RWPE1 (cell line): ENCODE measurements around the gene PLEKHN1.
"Not testable (repeated sequence)": the region's sequence is repeated elsewhere in the genome, so short reads cannot be mapped to it uniquely, and the experiment has no call there.

ENCODE experiments used
- CTCF ChIA-PET: fragments of 350-600 bp; sonication (Branson Sonifier 250); formaldehyde crosslinking; extraction: SDS; loops from one replicate; lab custom pipeline; 2021; lab: Yijun Ruan, JAX
- POLR2A ChIA-PET: fragments of 400-600 bp; formaldehyde crosslinking; extraction: SDS; loops from one replicate; lab custom pipeline; 2020; ENCODE audit warnings: antibody characterized with exemption; ENCODE audit not compliant: low non-redundant PET; lab: Yijun Ruan, JAX
- DNase-seq: peaks from one replicate; pipeline ENCODE4 v3.0.0; 2012; ENCODE audit warnings: low spot score
- H3K27ac ChIP-seq: fragments of 450-650 bp; 2 replicates; pipeline ENCODE4 v1.5.1; 2017
- CTCF ChIP-seq: fragments of 450-650 bp; conservative IDR thresholded peaks from 2 replicates; pipeline ENCODE4 v1.5.1; 2017; ENCODE audit warnings: low read depth, mild to moderate bottlenecking

PLEKHN1 gene

GRCh38 chr1:1004420-1004779, 38.1 kb downstream of the PLEKHN1 start:
- POLR2A ChIA-PET, result no interaction called here
- no peak for DNase-seq
- H3K27ac ChIP-seq, result peak overlapping the region; percentile 93
- no peak for TF ChIP-seq CTCF
- CTCF ChIA-PET, result no interaction called here

- no peak for TF ChIP-seq CTCF
- POLR2A ChIA-PET, result interaction anchor here (1.0 kb wide), 1 partner anchor 69 kb away, joined by 8 read pairs; the partner anchor contains the start of gene RNF223
- no peak for DNase-seq
- CTCF ChIA-PET, result interaction anchor here (1.1 kb wide), 1 partner anchor 21 kb away, joined by 3 read pairs; no protein-coding TSS in a partner anchor
- peak overlapping the region; percentile 93 for H3K27ac ChIP-seq
Observed at GRCh38 chr1:1004780-1005697, 38.8 kb downstream of the PLEKHN1 start.

- POLR2A ChIA-PET, result interaction anchor here (1.0 kb wide), 1 partner anchor 69 kb away, joined by 8 read pairs; the partner anchor contains the start of gene RNF223
- CTCF ChIA-PET, result interaction anchor here (1.1 to 1.9 kb wide), 2 partner anchors 22 to 58 kb away, joined by 3 to 7 read pairs; no protein-coding TSS in a partner anchor
- TF ChIP-seq CTCF, result no peak
- peak overlapping the region; percentile 93 for H3K27ac ChIP-seq
- no peak for DNase-seq
Observed at GRCh38 chr1:1005774-1006304, 39.6 kb downstream of the PLEKHN1 start.

- DNase-seq, result no peak
- TF ChIP-seq CTCF, result no peak
- H3K27ac ChIP-seq, result peak overlapping the region; percentile 33
- CTCF ChIA-PET, result interaction anchor here (0.7 to 1.9 kb wide), 3 partner anchors 15 to 57 kb away, joined by 3 to 7 read pairs (median 4); no protein-coding TSS in a partner anchor
- POLR2A ChIA-PET, result interaction anchor here (1.0 kb wide), 1 partner anchor 68 kb away, joined by 8 read pairs; the partner anchor contains the start of gene RNF223
Observed at GRCh38 chr1:1006305-1007159, 40.2 kb downstream of the PLEKHN1 start.

- CTCF ChIA-PET, POLR2A ChIA-PET, DNase-seq, H3K27ac ChIP-seq: not testable (repeated sequence)
Observed at GRCh38 chr1:1010131-1010530, 43.8 kb downstream of the PLEKHN1 start.

- ChIA-PET POLR2A (no interaction called here), CTCF (no interaction called here)
- no peak for TF ChIP-seq CTCF
Observed at GRCh38 chr1:1011396-1011949, 45.2 kb downstream of the PLEKHN1 start.

GRCh38 chr1:1012736-1013104, 46.4 kb downstream of the PLEKHN1 start:
- DNase-seq, POLR2A ChIA-PET: not testable (repeated sequence)
- peak overlapping the region; percentile 84 for H3K27ac ChIP-seq
- CTCF ChIA-PET, result interaction anchor here (3.5 kb wide), 1 partner anchor 11 kb away, joined by 26 read pairs; no protein-coding TSS in a partner anchor

More at GRCh38 chr1:1011396-1011949, 45.2 kb downstream of the PLEKHN1 start:
- H3K27ac ChIP-seq, result peak overlapping the region; percentile 9; the same call in 1 of the 2 replicates
- no peak for DNase-seq
